HEK293 (cell line): Measurements from ENCODE around the gene OLA1.

Experiments used
- CTCF ChIP-seq: fragments of 450-650 bp; formaldehyde crosslinking; IDR thresholded peaks from 2 replicates; pipeline ENCODE4 v1.5.1; 2016; ENCODE audit warnings: missing biosample characterization, missing genetic modification characterization
- KLF16 ChIP-seq: fragments of 450-650 bp; formaldehyde crosslinking; IDR thresholded peaks from 2 replicates; pipeline ENCODE4 v1.5.1; 2017; ENCODE audit warnings: missing biosample characterization, missing genetic modification characterization
- RBAK ChIP-seq: fragments of 450-650 bp; formaldehyde crosslinking; IDR thresholded peaks from 2 replicates; pipeline ENCODE4 v1.5.1; 2016; ENCODE audit warnings: missing biosample characterization, missing genetic modification characterization
- YY1 ChIP-seq: fragments of 450-650 bp; formaldehyde crosslinking; IDR thresholded peaks from 2 replicates; pipeline ENCODE4 v1.5.1; 2018; ENCODE audit warnings: missing biosample characterization, missing genetic modification characterization
- ZBTB7A ChIP-seq: fragments of 450-650 bp; formaldehyde crosslinking; IDR thresholded peaks from 2 replicates; pipeline ENCODE4 v1.5.1; 2016; ENCODE audit warnings: low read depth, missing biosample characterization, missing genetic modification characterization
- ZNF530 ChIP-seq: fragments of 450-650 bp; formaldehyde crosslinking; IDR thresholded peaks from 2 replicates; pipeline ENCODE4 v1.5.1; 2016; ENCODE audit warnings: low read depth, missing biosample characterization, missing genetic modification characterization
- ZNF561 ChIP-seq: fragments of 450-650 bp; IDR thresholded peaks from 2 replicates; pipeline ENCODE4 v1.5.1; 2018; ENCODE audit warnings: missing biosample characterization, missing genetic modification characterization, borderline replicate concordance
- TF ChIP-seq, protein P1 (sequence below): fragments of 450-650 bp; formaldehyde crosslinking; IDR thresholded peaks from 2 replicates; pipeline ENCODE4 v1.5.1; 2016; ENCODE audit warnings: missing biosample characterization, missing genetic modification characterization
- TF ChIP-seq, protein P2 (sequence below): fragments of 450-650 bp; formaldehyde crosslinking; IDR thresholded peaks from 2 replicates; pipeline ENCODE4 v1.5.1; 2016; ENCODE audit warnings: missing biosample characterization, missing genetic modification characterization, low read depth

DNA sequence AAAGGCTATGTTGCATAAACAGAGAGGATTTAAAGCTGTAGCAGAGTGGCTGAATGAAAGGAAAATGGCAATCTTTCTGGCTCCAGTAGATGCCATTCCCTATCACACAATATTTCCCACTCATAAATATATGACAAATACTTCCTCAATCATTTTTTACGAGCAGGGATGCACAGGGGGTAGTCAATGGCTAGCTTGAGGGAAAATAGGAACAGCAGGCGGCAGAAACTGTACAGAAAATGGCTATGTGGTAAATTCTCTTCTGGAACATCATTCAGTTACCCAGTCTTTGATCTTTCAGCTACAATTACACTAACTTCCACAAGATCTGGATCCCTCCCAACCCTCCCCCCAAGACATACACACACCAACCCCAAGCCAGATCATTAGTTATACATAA, 127.2 kb downstream of the OLA1 start:
- TF ChIP-seq CTCF (tag by site-specific recombination) (no peak), ZNF530 (tag by site-specific recombination) (no peak), ZBTB7A (tag by site-specific recombination) (no peak), ZNF561 (no peak), RBAK (tag by site-specific recombination) (no peak), KLF16 (no peak), YY1 (tag by site-specific recombination) (no peak)
- TF ChIP-seq, protein P1, sequence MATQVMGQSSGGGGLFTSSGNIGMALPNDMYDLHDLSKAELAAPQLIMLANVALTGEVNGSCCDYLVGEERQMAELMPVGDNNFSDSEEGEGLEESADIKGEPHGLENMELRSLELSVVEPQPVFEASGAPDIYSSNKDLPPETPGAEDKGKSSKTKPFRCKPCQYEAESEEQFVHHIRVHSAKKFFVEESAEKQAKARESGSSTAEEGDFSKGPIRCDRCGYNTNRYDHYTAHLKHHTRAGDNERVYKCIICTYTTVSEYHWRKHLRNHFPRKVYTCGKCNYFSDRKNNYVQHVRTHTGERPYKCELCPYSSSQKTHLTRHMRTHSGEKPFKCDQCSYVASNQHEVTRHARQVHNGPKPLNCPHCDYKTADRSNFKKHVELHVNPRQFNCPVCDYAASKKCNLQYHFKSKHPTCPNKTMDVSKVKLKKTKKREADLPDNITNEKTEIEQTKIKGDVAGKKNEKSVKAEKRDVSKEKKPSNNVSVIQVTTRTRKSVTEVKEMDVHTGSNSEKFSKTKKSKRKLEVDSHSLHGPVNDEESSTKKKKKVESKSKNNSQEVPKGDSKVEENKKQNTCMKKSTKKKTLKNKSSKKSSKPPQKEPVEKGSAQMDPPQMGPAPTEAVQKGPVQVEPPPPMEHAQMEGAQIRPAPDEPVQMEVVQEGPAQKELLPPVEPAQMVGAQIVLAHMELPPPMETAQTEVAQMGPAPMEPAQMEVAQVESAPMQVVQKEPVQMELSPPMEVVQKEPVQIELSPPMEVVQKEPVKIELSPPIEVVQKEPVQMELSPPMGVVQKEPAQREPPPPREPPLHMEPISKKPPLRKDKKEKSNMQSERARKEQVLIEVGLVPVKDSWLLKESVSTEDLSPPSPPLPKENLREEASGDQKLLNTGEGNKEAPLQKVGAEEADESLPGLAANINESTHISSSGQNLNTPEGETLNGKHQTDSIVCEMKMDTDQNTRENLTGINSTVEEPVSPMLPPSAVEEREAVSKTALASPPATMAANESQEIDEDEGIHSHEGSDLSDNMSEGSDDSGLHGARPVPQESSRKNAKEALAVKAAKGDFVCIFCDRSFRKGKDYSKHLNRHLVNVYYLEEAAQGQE (tag by site-specific recombination), result no peak
- TF ChIP-seq, protein P2, sequence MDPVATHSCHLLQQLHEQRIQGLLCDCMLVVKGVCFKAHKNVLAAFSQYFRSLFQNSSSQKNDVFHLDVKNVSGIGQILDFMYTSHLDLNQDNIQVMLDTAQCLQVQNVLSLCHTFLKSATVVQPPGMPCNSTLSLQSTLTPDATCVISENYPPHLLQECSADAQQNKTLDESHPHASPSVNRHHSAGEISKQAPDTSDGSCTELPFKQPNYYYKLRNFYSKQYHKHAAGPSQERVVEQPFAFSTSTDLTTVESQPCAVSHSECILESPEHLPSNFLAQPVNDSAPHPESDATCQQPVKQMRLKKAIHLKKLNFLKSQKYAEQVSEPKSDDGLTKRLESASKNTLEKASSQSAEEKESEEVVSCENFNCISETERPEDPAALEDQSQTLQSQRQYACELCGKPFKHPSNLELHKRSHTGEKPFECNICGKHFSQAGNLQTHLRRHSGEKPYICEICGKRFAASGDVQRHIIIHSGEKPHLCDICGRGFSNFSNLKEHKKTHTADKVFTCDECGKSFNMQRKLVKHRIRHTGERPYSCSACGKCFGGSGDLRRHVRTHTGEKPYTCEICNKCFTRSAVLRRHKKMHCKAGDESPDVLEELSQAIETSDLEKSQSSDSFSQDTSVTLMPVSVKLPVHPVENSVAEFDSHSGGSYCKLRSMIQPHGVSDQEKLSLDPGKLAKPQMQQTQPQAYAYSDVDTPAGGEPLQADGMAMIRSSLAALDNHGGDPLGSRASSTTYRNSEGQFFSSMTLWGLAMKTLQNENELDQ (tag by site-specific recombination), result no peak
